Neutrophil (primary cell): ENCODE data around the gene ANKLE2.

Source experiments
- H3K27ac ChIP-seq: fragments of 200-600 bp; sonication (generic); 2 replicates; pipeline ENCODE4 v1.5.1; 2016; ENCODE audit warnings: mild to moderate bottlenecking, moderate library complexity
- H3K27me3 ChIP-seq: fragments of 200-600 bp; sonication (generic); 2 replicates; pipeline ENCODE4 v1.6.0; 2016; ENCODE audit warnings: mild to moderate bottlenecking
- H3K36me3 ChIP-seq: fragments of 200-600 bp; sonication (generic); 2 replicates; pipeline ENCODE4 v1.5.1; 2017
- H3K4me1 ChIP-seq, 2 experiments: fragments of 200-600 bp in 1 of 2; sonication (generic) in 1 of 2; 1 replicate in 1 of 2; 2 replicates in 1 of 2; pipeline versions ENCODE4 v1.5.1 to v1.6.1; 2013 to 2016; ENCODE audit warnings: low read depth in 1 of 2, low read length in 1 of 2, mild to moderate bottlenecking in 1 of 2, moderate library complexity in 1 of 2; ENCODE audit not compliant: control insufficient read depth in 1 of 2, insufficient read depth in 1 of 2
- H3K4me3 ChIP-seq, 2 experiments: fragments of 200-600 bp in 1 of 2; sonication (generic) in 1 of 2; 1 replicate in 1 of 2; 2 replicates in 1 of 2; pipeline ENCODE4 v1.5.1; 2013 to 2016; ENCODE audit warnings: low read depth in 1 of 2, low read length in 1 of 2, mild to moderate bottlenecking in 1 of 2, moderate library complexity in 1 of 2
- H3K9me3 ChIP-seq: fragments of 200-600 bp; sonication (generic); 2 replicates; pipeline ENCODE4 v1.5.1; 2016
- CTCF ChIP-seq: fragments of 200-600 bp; sonication (generic); IDR thresholded peaks from 2 replicates; pipeline ENCODE4 v1.5.1; 2016; ENCODE audit warnings: antibody characterized with exemption

ANKLE2 gene

GRCh38 chr12:132740652-132741051, 21.0 kb downstream of the ANKLE2 start:
- H3K27ac ChIP-seq = no peak overlapping the region
- H3K27me3 ChIP-seq = no peaks in the 10 kb centered on the region
- H3K4me3 ChIP-seq = no peak overlapping the region
- no peak for TF ChIP-seq CTCF
- H3K9me3 ChIP-seq = no peaks in the 10 kb centered on the region
- H3K36me3 ChIP-seq = peaks cover 98% of the 10 kb centered on the region
- no peaks in the 10 kb centered on the region for H3K4me1 ChIP-seq

GRCh38 chr12:132740313-132740646, 21.4 kb downstream of the ANKLE2 start:
- Histone ChIP-seq H3K27me3 (no peaks in the 10 kb centered on the region), H3K4me1 (no peaks in the 10 kb centered on the region), H3K36me3 (peaks cover 98% of the 10 kb centered on the region), H3K4me3 (no peak overlapping the region), H3K9me3 (no peaks in the 10 kb centered on the region), H3K27ac (no peak overlapping the region)
- no peak for TF ChIP-seq CTCF

DNA sequence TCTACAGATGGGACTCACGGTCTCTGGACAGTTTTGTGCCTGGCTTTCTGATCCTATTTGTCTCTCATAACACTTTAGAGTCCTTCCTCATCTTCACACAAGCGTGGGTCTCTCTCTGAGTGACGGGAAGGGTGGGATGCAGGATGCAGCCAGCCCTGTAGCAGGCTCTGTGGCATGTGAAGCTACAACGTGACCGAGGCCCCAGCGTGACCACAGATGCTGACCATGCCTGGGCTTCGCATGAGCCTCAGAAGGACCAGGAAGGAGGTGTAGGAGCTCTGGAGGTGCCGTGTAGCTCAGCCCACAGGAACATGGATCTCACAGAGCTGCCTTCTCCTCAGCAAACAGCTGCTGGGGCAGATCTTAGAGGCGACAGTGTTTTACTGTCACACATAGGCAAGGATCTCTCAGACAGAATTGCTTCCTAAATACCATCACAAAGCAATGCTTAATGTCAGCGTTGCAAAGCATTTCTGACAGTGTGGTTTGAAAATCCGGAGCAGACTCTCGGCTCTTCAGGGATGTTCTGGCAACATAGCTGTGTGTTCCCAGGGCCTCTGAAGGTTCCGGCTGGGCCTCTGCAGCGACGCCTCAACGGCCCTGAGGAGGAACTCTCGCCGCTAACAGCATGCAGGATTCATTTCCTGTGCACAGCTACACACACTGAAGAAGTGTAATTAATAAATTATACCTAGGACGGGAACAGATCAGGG, 21.9 kb downstream of the ANKLE2 start:
- Histone ChIP-seq H3K4me1 (no peaks in the 10 kb centered on the region), H3K4me3 (no peak overlapping the region), H3K27me3 (no peaks in the 10 kb centered on the region), H3K36me3 (peaks cover 98% of the 10 kb centered on the region), H3K9me3 (no peaks in the 10 kb centered on the region), H3K27ac (no peak overlapping the region)
- TF ChIP-seq CTCF = no peak

- no peak overlapping the region for H3K27ac ChIP-seq
- no peaks in the 10 kb centered on the region for H3K9me3 ChIP-seq
- TF ChIP-seq CTCF = no peak
- H3K36me3 ChIP-seq = peaks cover 100% of the 10 kb centered on the region
- H3K4me3 ChIP-seq = no peak overlapping the region
- no peaks in the 10 kb centered on the region for H3K4me1 ChIP-seq
- H3K27me3 ChIP-seq = no peaks in the 10 kb centered on the region
These were observed 24.7 kb downstream of the ANKLE2 start for GRCh38 chr12:132736913-132737312.

- no peak for TF ChIP-seq CTCF
- Histone ChIP-seq H3K4me1 (no peaks in the 10 kb centered on the region), H3K36me3 (peaks cover 100% of the 10 kb centered on the region), H3K27ac (no peak overlapping the region), H3K4me3 (no peak overlapping the region), H3K9me3 (no peaks in the 10 kb centered on the region), H3K27me3 (no peaks in the 10 kb centered on the region)
These were observed 25.3 kb downstream of the ANKLE2 start for GRCh38 chr12:132736378-132736777.
